Liver (tissue), 9 donors: ENCODE data around the gene FRAS1. TPM values are rescaled to one million over a fixed set of nuclear protein-coding genes. Genes with fewer than 3 reads are reported as not detected.

Experiments used
- DNase-seq: peaks from one replicate; pipeline ENCODE4 v3.0.0-alpha.2; 2017; ENCODE audit warnings: low spot score
- H3K27ac ChIP-seq, 2 donors: one replicate each; pipeline ENCODE4 v1.7.0; 2013; ENCODE audit warnings: inconsistent platforms in 2 of 2, low read length in 2 of 2, control low read depth in 1 of 2, low read depth in 1 of 2, mild to moderate bottlenecking in 1 of 2
- H3K27me3 ChIP-seq, 4 donors: one replicate each; pipeline versions ENCODE4 v1.6.1 to v1.7.0; 2013; ENCODE audit warnings: low read length in 3 of 4, inconsistent platforms in 1 of 4, mild to moderate bottlenecking in 1 of 4, moderate library complexity in 1 of 4; ENCODE audit not compliant: control insufficient read depth in 4 of 4, insufficient read depth in 4 of 4
- H3K36me3 ChIP-seq, 4 donors: one replicate each; pipeline versions ENCODE4 v1.6.1 to v1.7.0; 2013; ENCODE audit warnings: low read length in 3 of 4, mild to moderate bottlenecking in 3 of 4, low read depth in 1 of 4, moderate library complexity in 1 of 4; ENCODE audit not compliant: control insufficient read depth in 4 of 4, insufficient read depth in 3 of 4
- H3K4me1 ChIP-seq, 4 donors: one replicate each; pipeline versions ENCODE4 v1.6.1 to v1.7.0; 2013; ENCODE audit warnings: low read length in 3 of 4, mild to moderate bottlenecking in 3 of 4, moderate library complexity in 1 of 4; ENCODE audit not compliant: control insufficient read depth in 4 of 4, insufficient read depth in 4 of 4
- H3K4me3 ChIP-seq, 3 donors: one replicate each; pipeline versions ENCODE4 v1.6.1 to v1.7.0; 2013; ENCODE audit warnings: low read length in 3 of 3, control low read depth in 1 of 3, low read depth in 1 of 3, mild to moderate bottlenecking in 1 of 3
- H3K9ac ChIP-seq, 2 donors: one replicate each; pipeline ENCODE4 v1.7.0; 2013; ENCODE audit warnings: low read length in 2 of 2, mild to moderate bottlenecking in 2 of 2, moderate library complexity in 2 of 2, control low read depth in 1 of 2, low read depth in 1 of 2
- H3K9me3 ChIP-seq, 4 donors: one replicate each; pipeline versions ENCODE4 v1.6.1 to v1.7.0; 2013; ENCODE audit warnings: low read length in 3 of 4; ENCODE audit not compliant: control insufficient read depth in 4 of 4
- EGR1 ChIP-seq, 2 donors: IDR thresholded peaks; 2 replicates each; pipeline ENCODE4 v1.6.1; 2016 to 2018; ENCODE audit warnings: antibody characterized with exemption in 2 of 2, low read depth in 2 of 2
- FOXA1 ChIP-seq: IDR thresholded peaks from 2 replicates; pipeline ENCODE4 v1.6.1; 2016; ENCODE audit warnings: antibody characterized with exemption
- GABPA ChIP-seq, 2 donors: IDR thresholded peaks in 1 of 2; conservative IDR thresholded peaks in 1 of 2; 2 replicates each; pipeline ENCODE4 v1.6.1; 2016; ENCODE audit warnings: antibody characterized with exemption in 2 of 2, mild to moderate bottlenecking in 1 of 2, moderate library complexity in 1 of 2
- HNF4G ChIP-seq: IDR thresholded peaks from 2 replicates; pipeline ENCODE4 v1.6.1; 2016; ENCODE audit warnings: antibody characterized with exemption
- JUND ChIP-seq, 2 donors: IDR thresholded peaks; 2 replicates each; pipeline ENCODE4 v1.6.1; 2016; ENCODE audit warnings: antibody characterized with exemption in 2 of 2
- NR2F2 ChIP-seq: IDR thresholded peaks from 2 replicates; pipeline ENCODE4 v1.6.1; 2016; ENCODE audit warnings: antibody characterized with exemption
- SP1 ChIP-seq: IDR thresholded peaks from 2 replicates; pipeline ENCODE4 v1.6.1; 2018; ENCODE audit warnings: antibody characterized with exemption, mild to moderate bottlenecking
- TAF1 ChIP-seq: conservative IDR thresholded peaks from 2 replicates; pipeline ENCODE4 v1.6.1; 2016; ENCODE audit warnings: antibody characterized with exemption, mild to moderate bottlenecking
- YY1 ChIP-seq: IDR thresholded peaks from 2 replicates; pipeline ENCODE4 v1.6.1; 2016; ENCODE audit warnings: antibody characterized with exemption, mild to moderate bottlenecking
- WGBS: extraction: QIAGEN DNeasy Blood & Tissue Kit; methylation state at CpG from one replicate; pipeline ENCODE4 v1.1.7; 2013; 5-methylcytosine and 5-hydroxymethylcytosine counted together
- polyA plus RNA-seq, 2 donors: library from polyadenylated mRNA; stranded (reverse) in 1 of 2; unstranded in 1 of 2; fragments of 200-250 nt in 1 of 2; fragments of >200 nt in 1 of 2; fragmentation: Nextera tagmentation in 1 of 2; extraction: Ambion mirVana in 1 of 2; gene quantifications; one replicate each; pipeline versions ENCODE4 v1.2.1 to v1.2.3, GENCODE V29; 2013 to 2015
- total RNA-seq, 2 donors: library from RNA; depleted of rRNA; stranded (reverse); fragments of >200 nt; gene quantifications; one replicate each; pipeline ENCODE4 v1.2.3, GENCODE V29; 2014
- TF ChIP-seq, protein P1 (sequence below): IDR thresholded peaks from 2 replicates; pipeline ENCODE4 v1.6.1; 2016; ENCODE audit warnings: antibody characterized with exemption, mild to moderate bottlenecking
- TF ChIP-seq, protein P2 (sequence below): IDR thresholded peaks from 2 replicates; pipeline ENCODE4 v1.6.1; 2016; ENCODE audit warnings: antibody characterized with exemption
- TF ChIP-seq, protein P3 (sequence below): IDR thresholded peaks from 2 replicates; pipeline ENCODE4 v1.6.1; 2016; ENCODE audit warnings: antibody characterized with exemption
- donor health status: healthy.
- donor health status: healthy.
- donor health status: healthy.
- donor health status: healthy.
- donor health status: healthy.

The FRAS1 gene
- total and polyA plus RNA-seq, 4 donors: 0.08 to 6.0 (median 1.1) TPM

DNA sequence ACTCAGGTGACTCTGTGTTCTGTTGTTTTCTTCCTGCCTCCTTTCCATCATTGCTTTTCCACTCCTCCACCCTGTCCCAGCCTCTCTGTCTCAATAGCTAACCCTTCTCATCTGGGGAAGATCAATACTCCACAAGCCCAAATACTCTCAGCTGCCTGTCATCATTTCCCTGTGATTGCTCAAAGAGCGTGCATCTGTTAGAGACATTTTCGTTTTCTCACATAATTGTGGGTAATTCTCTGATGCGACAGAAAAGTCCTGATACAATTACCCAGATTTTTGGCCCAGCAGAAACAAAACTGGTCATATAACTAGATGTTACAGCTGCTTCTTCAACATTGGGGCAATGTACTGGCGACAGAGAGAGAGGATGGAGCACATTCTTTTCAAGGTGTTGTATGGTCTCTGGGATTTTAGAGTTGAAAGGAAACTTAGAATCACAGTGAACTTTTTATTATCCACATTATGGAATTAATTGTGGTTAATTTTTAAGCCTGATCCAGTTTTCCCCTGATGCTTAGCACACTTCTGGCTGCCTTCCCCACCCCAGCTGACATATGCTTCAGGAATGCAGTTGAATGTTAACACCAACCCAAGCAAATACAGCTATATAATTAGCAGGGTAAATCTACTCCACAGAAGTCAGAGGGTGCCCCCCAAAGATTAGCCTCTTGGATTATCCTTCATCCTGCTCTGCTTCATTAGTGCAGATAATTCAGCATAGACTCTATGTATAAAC lies 323.0 kb downstream of the FRAS1 start (continued):
- TF ChIP-seq YY1: no peak
- no peak for TF ChIP-seq EGR1 (IDR thresholded peaks at IDR 0.05; ENCODE audit: low read depth in 2 of 2)
- no peak for TF ChIP-seq TAF1

DNA sequence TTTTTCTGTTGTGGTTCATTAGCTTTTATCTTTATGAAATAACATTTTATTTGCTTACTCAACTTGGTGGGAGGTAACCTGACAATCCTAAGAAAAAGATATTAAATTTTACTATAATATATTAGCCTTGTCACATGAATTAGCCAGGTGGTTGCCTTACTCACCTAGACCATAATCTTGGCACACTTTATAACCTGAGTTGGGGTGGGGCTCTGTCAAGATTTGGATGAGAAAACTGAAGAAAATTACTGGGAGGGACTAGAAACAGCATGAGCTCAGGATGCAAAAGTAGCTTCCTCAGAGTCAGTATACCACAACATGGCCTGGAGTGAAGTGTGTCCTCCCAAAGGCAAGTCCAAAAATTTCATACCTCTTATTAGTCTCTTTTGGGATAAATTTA lies 329.6 kb downstream of the FRAS1 start:
- no peak for DNase-seq
- Histone ChIP-seq H3K27me3 (no peaks in the 10 kb centered on the region), H3K9ac (no peak overlapping the region), H3K36me3 (no peaks in the 10 kb centered on the region), H3K9me3 (no peaks in the 10 kb centered on the region), H3K27ac (no peak overlapping the region), H3K4me1 (no peaks in the 10 kb centered on the region), H3K4me3 (no peak overlapping the region)
- TF ChIP-seq NR2F2 (no peak), HNF4G (no peak), FOXA1 (no peak)

DNA sequence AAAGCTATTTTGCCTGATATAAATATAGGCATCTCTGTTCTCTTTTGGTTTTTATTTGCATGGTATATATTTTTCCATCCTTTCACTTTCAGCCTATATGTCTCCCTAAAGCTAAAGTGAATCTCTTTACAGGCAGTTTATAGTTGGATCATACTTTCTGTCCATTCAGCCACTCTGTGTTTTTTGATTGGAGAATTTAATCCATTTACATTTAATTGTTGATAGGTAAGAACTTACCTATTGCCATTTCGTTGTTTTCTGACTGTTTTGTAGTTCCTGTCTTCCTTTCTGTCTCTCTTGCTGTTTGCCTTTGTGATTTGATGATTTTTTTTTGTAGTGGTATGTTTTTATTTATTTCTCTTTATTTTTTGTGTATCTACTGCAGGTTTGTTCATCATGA lies 338.5 kb downstream of the FRAS1 start:
- Histone ChIP-seq H3K9ac (no peak overlapping the region), H3K27ac (no peak overlapping the region), H3K27me3 (no peaks in the 10 kb centered on the region), H3K36me3 (no peaks in the 10 kb centered on the region), H3K4me3 (no peak overlapping the region), H3K9me3 (peaks cover 0 to 10% (median 0%) of the 10 kb centered on the region in 4 donors), H3K4me1 (no peaks in the 10 kb centered on the region)
- WGBS: 69% methylated on average over 1 of the region's 1 CpG
- TF ChIP-seq TAF1 (no peak), NR2F2 (no peak), HNF4G (no peak), GABPA (IDR thresholded peaks at IDR 0.05 in 1 of 2, conservative IDR thresholded peaks at IDR 0.05 in 1 of 2) (no peak), JUND (IDR thresholded peaks at IDR 0.05) (no peak), YY1 (no peak), SP1 (no peak), EGR1 (IDR thresholded peaks at IDR 0.05; ENCODE audit: low read depth in 2 of 2) (no peak)
- TF ChIP-seq, protein P1, sequence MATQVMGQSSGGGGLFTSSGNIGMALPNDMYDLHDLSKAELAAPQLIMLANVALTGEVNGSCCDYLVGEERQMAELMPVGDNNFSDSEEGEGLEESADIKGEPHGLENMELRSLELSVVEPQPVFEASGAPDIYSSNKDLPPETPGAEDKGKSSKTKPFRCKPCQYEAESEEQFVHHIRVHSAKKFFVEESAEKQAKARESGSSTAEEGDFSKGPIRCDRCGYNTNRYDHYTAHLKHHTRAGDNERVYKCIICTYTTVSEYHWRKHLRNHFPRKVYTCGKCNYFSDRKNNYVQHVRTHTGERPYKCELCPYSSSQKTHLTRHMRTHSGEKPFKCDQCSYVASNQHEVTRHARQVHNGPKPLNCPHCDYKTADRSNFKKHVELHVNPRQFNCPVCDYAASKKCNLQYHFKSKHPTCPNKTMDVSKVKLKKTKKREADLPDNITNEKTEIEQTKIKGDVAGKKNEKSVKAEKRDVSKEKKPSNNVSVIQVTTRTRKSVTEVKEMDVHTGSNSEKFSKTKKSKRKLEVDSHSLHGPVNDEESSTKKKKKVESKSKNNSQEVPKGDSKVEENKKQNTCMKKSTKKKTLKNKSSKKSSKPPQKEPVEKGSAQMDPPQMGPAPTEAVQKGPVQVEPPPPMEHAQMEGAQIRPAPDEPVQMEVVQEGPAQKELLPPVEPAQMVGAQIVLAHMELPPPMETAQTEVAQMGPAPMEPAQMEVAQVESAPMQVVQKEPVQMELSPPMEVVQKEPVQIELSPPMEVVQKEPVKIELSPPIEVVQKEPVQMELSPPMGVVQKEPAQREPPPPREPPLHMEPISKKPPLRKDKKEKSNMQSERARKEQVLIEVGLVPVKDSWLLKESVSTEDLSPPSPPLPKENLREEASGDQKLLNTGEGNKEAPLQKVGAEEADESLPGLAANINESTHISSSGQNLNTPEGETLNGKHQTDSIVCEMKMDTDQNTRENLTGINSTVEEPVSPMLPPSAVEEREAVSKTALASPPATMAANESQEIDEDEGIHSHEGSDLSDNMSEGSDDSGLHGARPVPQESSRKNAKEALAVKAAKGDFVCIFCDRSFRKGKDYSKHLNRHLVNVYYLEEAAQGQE: no peak
- TF ChIP-seq, protein P2, sequence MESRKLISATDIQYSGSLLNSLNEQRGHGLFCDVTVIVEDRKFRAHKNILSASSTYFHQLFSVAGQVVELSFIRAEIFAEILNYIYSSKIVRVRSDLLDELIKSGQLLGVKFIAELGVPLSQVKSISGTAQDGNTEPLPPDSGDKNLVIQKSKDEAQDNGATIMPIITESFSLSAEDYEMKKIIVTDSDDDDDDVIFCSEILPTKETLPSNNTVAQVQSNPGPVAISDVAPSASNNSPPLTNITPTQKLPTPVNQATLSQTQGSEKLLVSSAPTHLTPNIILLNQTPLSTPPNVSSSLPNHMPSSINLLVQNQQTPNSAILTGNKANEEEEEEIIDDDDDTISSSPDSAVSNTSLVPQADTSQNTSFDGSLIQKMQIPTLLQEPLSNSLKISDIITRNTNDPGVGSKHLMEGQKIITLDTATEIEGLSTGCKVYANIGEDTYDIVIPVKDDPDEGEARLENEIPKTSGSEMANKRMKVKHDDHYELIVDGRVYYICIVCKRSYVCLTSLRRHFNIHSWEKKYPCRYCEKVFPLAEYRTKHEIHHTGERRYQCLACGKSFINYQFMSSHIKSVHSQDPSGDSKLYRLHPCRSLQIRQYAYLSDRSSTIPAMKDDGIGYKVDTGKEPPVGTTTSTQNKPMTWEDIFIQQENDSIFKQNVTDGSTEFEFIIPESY: no peak
- TF ChIP-seq, protein P3, sequence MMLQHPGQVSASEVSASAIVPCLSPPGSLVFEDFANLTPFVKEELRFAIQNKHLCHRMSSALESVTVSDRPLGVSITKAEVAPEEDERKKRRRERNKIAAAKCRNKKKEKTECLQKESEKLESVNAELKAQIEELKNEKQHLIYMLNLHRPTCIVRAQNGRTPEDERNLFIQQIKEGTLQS: no peak
- no peak for DNase-seq
